ENCODE data around the gene HABP2. TPM values are rescaled to one million over a fixed set of nuclear protein-coding genes. Genes with fewer than 3 reads are reported as not detected.

HABP2 gene
- total and polyA plus RNA-seq, 9 of the 15 experiments (the other 6 are each of a cell fraction or from before 2014, with no cell fraction given), result 0.09 TPM; not detected in 8

- TF ChIP-seq KDM5B (IDR thresholded peaks at IDR 0.05; ENCODE audit: insufficient replicate concordance, low read depth, low read length) (no peak), PBX2 (CRISPR knock-in tag; IDR thresholded peaks at IDR 0.05; ENCODE audit: low read depth) (no peak), PBX2 (tag; conservative IDR thresholded peaks at IDR 0.05; ENCODE audit: low read depth) (no peak), SMC3 (conservative IDR thresholded peaks at IDR 0.05; ENCODE audit: insufficient read depth, low read depth, low read length) (no peak), ZNF589 (CRISPR knock-in tag; IDR thresholded peaks at IDR 0.05; ENCODE audit: low read depth) (no peak), CHCHD3 (CRISPR knock-in tag; IDR thresholded peaks at IDR 0.05) (no peak), JUND (IDR thresholded peaks at IDR 0.05; ENCODE audit: borderline replicate concordance, low read depth, low read length) (no peak), JUND (tag; IDR thresholded peaks at IDR 0.05; ENCODE audit: borderline replicate concordance, low read depth, low read length) (no peak), MCM3 (IDR thresholded peaks at IDR 0.05) (no peak)
These were observed 72.8 kb downstream of the HABP2 start (continued) for GRCh38 chr10:113625461-113626186.
